ENCODE data around the gene CYFIP2.

The CYFIP2 gene

GRCh38 chr5:157289164-157289819 is 23.4 kb downstream of the CYFIP2 start:
- DNase-seq, result no peak

GRCh38 chr5:157290156-157290980 is 24.4 kb downstream of the CYFIP2 start:
- no peak for DNase-seq

GRCh38 chr5:157290981-157291711 is 25.2 kb downstream of the CYFIP2 start:
- DNase-seq, result no peak

- DNase-seq, result no peak
These were observed 26.7 kb downstream of the CYFIP2 start for GRCh38 chr5:157292599-157292998.

GRCh38 chr5:157294407-157295091 is 28.6 kb downstream of the CYFIP2 start:
- DNase-seq, result no peak

GRCh38 chr5:157295247-157295646 is 29.3 kb downstream of the CYFIP2 start:
- DNase-seq, result no peak

- no peak for DNase-seq
These were observed 34.6 kb downstream of the CYFIP2 start for GRCh38 chr5:157300564-157300963.

GRCh38 chr5:157301066-157301465 is 35.1 kb downstream of the CYFIP2 start:
- DNase-seq, result no peak

GRCh38 chr5:157303023-157303422 is 37.1 kb downstream of the CYFIP2 start:
- DNase-seq, result no peak

GRCh38 chr5:157303667-157304327 is 37.9 kb downstream of the CYFIP2 start:
- no peak for DNase-seq

GRCh38 chr5:157306081-157306480 is 40.2 kb downstream of the CYFIP2 start:
- DNase-seq, result no peak

GRCh38 chr5:157306692-157307471 is 41.0 kb downstream of the CYFIP2 start:
- DNase-seq, result no peak

- no peak for DNase-seq
These were observed 43.0 kb downstream of the CYFIP2 start for GRCh38 chr5:157308836-157309465.

GRCh38 chr5:157309796-157310195 is 43.9 kb downstream of the CYFIP2 start:
- DNase-seq, result no peak

GRCh38 chr5:157311595-157311994 is 45.7 kb downstream of the CYFIP2 start:
- no peak for DNase-seq

GRCh38 chr5:157312492-157312891 is 46.6 kb downstream of the CYFIP2 start:
- DNase-seq, result no peak

GRCh38 chr5:157322581-157322980 is 56.7 kb downstream of the CYFIP2 start:
- no peak for DNase-seq

GRCh38 chr5:157323107-157323706 is 57.3 kb downstream of the CYFIP2 start:
- DNase-seq, result no peak

- no peak for DNase-seq
These were observed 58.3 kb downstream of the CYFIP2 start for GRCh38 chr5:157324237-157324636.

GRCh38 chr5:157326440-157327005 is 60.6 kb downstream of the CYFIP2 start:
- DNase-seq, result no peak
